ENCODE results near the gene GPR137B. TPM values are rescaled to one million over a fixed set of nuclear protein-coding genes. Genes with fewer than 3 reads are reported as not detected.

The GPR137B gene
- total and polyA plus RNA-seq, 2 of the 13 experiments (the other 11 are each of a cell fraction or from before 2014, with no cell fraction given) = 0.31 to 0.41 TPM

GRCh38 chr1:236175642-236176336 is 33.5 kb downstream of the GPR137B start (continued):
- no peak for TF ChIP-seq PRDM10 (CRISPR knock-in tag; IDR thresholded peaks at IDR 0.05; ENCODE audit: low read depth)

GRCh38 chr1:236176337-236177336 is 34.3 kb downstream of the GPR137B start:
- Histone ChIP-seq H3K4me1 (ENCODE audit: insufficient read depth, low read length) (peaks cover 17% of the 10 kb centered on the region), H2AFZ (ENCODE audit: low read length) (no peak overlapping the region), H3K4me2 (ENCODE audit: low read depth, low read length) (peak overlapping the region; percentile 38; the same call in 1 of the 2 replicates), H3K79me2 (ENCODE audit: insufficient read depth, low read length) (no peaks in the 10 kb centered on the region), H3K36me3 (replicated peaks in 1 of 2; ENCODE audit: control insufficient read depth in 1 of 2, insufficient read depth in 2 of 2, low read length in 2 of 2) (no peaks in the 10 kb centered on the region), H3K9ac (ENCODE audit: insufficient read depth, low read depth, low read length) (no peak overlapping the region), H4K20me1 (ENCODE audit: insufficient read depth, low read length) (no peaks in the 10 kb centered on the region), H3K9me3 (ENCODE audit: low read length) (no peaks in the 10 kb centered on the region), H3K27me3 (ENCODE audit: control insufficient read depth in 1 of 2, insufficient read depth in 2 of 2, low read length in 2 of 2) (0 out of 5 replicates have a peak, but pooled peaks cover 0 to 2% of the 10 kb centered on the region in 2 experiments), H3K27ac (ENCODE audit: extremely low read length, insufficient read depth, low read length) (no peak overlapping the region), H3K4me3 (replicated peaks in 1 of 3; ENCODE audit: insufficient read depth in 1 of 3, low read depth in 2 of 3, low read length in 3 of 3) (no peak overlapping the region)
- ChIA-PET POLR2A (interaction anchor here (1.2 kb wide), 1 partner anchor 316 kb away, joined by 3 read pairs; no protein-coding TSS in a partner anchor), CTCF (ENCODE audit: low intra/inter-chr PET ratio, low total read pairs) (no interaction called here)
- ATAC-seq (peak; percentile 51), DNase-seq (ENCODE audit: low spot score) (no peak), FAIRE-seq (no peak)
- in situ Hi-C loops (cut with HindIII; ENCODE audit: extremely low pct_ligation_motif_present, low pct_unique_long_range_greater_than_20kb) = no loop called here
- intact Hi-C loops (cut with micrococcal nuclease; ENCODE audit: unreplicated experiment) = no loop called here
- TF ChIP-seq CREB1 (IDR thresholded peaks at IDR 0.05) (peak; percentile 84), CREB1 (CRISPR knock-in tag; IDR thresholded peaks at IDR 0.05) (no peak), ZUFSP (CRISPR knock-in tag; IDR thresholded peaks at IDR 0.05; ENCODE audit: borderline replicate concordance) (no peak), ATF7 (IDR thresholded peaks at IDR 0.05) (peak; percentile 93), ATF7 (CRISPR knock-in tag; IDR thresholded peaks at IDR 0.05) (no peak)
- no TSS peak for BruUV-seq (replicated peaks)
- WGBS (ENCODE audit: low lambda C conversion rate) = 44% methylated on average over 12 of the region's 18 CpGs

Data from HepG2 (cell line).